HG03139 (cell line): ENCODE results near the gene SLC22A16.

Source experiments
- ATAC-seq: cut with Tn5 transposase; IDR thresholded peaks from one replicate; pipeline ENCODE4 v1.9.1; 2021; ENCODE audit not compliant: unreplicated experiment

The SLC22A16 gene

DNA sequence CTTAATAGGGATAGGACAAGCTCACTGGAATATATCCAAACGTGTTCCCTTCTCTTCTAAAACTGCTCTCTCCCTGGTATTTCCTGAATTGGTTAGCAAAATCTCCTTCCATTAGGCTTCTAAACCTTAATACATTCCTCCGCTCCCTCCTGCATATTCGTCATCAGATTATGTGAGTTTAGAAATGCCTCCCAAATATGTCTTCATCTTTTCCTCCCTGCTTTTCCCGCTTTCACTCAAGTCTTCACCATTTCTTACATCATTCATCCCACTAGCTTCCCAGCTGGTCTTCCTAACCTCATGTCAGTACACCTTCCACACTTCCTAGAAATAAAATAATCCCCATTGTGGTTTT is 26.9 kb downstream of the SLC22A16 start:
- no peak for ATAC-seq

DNA sequence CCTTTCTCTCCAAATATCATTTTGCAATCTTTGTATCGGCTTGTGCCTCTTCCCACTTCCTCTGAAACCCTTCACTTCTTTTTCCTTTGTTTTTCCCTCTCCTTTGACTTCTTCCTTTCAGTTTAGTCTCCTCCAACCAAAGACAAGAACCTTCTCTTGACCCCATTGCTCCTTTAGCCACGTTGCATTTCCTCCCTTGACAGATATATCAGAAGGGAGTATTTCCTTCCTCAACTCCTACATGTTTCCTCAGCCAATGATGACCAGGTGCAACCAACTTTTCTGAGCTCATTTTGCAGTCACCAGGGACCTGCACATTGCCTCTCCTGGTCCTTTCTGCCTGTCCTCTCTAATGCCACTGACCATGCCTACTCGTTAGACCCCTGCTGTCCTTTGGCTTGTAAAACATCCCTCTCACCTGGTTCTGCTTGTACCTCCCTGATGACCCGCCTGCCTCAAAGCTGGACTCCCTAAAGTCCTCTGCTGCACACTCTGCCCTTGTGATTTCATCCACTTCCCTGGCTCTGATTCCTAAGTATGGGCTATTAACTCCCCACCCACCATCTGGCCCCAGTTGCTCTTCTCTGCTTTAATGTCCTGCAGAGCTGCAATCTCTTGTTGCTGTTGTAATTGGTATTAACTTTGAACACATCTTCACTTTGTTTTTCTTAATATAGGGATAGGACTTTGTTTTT is 27.4 kb downstream of the SLC22A16 start:
- no peak for ATAC-seq

DNA sequence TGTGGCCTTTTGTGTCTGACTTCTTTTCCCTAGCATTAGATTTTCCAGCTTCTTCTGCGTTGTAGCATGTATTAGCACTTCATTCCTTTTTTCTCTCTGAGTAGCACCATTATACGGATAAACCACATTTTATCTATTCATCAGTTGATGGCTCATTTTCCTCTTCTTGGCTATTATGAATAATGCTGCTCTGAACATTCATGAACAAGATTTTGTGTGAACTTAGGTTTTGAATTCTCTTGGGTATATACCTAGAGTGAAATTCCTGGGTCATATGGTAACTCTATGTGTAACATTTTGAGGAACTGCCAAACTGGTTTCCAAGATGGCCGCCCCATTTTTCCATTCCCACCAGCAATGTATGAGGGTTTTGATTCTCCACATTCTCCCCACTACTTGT is 28.7 kb downstream of the SLC22A16 start:
- ATAC-seq, result no peak

DNA sequence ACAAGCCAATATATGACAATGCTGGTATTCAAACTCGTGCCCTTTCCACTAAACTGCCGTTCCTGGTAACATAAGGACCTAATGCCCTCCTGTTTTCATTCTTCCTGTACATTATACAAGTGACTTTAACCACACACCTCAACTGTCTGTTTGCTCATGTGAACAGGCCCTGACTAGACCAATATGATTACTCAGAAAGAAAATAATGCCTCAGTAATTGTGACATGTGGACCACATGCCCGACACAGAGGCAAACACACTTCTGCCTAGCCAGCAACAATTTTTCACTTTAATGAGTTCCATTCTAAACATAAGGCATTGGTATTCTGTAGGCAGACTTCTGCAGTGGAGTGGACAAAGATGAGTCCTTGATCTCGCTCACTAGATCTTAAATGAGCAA is 30.0 kb downstream of the SLC22A16 start:
- ATAC-seq, result no peak

DNA sequence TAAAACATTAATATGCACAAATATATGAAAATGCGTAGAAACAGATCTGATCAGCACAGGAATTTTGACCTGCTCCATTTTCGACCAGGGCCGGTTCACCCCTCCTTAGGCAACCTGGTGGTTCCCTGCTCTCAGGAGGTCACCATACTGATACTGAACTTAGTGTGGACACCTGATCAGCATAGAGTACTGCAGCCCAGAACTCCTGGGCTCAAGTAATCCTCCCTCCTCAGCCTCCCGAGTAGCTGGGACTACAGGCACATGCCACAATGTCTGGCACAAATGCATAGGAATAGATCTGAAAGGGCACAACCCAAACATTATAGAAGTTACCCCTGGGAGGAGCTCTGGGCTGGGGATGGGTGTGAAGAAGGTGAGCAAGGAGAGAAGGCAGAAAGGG is 36.4 kb downstream of the SLC22A16 start:
- ATAC-seq, result no peak

DNA sequence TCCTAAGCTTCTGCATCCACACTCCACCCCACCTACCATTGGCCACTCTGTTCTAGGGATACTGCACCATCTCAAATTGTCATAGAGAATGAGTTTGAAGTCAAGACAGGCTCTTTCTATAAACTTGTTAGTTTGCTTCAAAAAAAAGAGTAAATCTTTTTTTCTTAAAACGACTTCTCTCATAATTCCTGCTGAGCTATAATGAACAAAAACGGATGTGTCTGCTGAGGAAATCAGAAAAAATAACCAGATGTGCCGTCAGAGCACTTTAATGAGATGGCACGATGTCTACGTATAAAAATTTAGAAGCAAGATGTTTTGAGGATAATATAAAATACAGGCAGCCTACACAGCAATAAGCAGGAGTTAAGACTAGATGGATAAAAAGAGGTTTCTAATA is 37.1 kb downstream of the SLC22A16 start:
- no peak for ATAC-seq

DNA sequence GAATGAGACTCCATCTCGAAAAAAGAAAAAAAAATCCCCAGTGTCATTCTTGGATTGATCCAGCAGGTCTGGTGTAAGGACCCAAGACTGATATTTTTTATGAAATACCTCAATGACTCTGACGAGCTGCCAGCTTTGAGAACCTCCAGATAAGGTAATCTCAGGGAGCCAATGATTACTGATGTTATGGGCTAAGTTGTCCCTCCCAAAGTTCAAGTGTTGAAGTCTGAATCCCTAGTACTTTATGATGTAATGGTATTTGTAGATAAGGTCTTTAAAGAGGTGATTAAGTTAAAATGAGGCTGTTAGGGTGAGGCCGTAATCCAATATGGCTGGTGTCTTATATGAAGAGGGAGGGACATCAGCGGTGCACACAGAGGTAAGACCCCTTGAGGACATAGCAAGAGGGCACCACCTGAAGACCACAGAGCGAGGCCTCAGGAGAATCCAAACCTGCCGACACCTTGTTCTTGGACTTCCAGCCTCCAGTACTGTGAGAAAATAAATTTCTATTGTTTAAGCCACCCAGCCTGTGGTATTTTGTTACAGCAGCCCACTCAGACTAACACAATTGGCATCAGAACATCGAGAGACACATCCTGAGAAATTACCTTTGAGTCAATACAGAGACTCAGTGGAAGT is 41.3 kb downstream of the SLC22A16 start:
- no peak for ATAC-seq

DNA sequence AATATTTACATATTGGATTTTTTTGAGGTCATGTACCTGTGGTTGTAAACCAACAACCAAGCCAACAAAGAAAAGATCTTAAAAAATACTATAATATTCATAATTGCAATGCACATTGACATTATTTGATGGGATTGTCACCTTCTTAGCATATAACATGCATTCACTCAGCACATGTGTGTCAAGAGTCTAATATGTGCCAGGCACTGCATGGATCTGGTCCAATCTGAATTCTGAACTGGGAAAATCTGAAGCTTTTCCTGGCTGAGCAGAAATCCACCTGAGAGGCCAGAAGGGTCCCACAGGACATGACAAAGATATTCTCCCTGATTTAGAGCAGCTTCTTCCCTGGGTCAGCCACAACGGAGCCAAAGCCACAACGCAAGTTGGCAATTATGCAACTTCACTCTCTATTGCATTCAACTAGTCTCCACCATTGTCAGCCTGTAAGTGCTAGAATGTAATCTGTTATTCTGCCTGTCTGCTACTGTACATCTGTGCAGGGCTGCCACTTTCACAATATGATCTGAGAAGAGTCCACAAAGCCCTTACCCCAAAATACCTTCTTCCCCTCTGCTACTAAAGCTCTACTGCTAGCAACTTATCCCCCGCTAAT is 44.0 kb downstream of the SLC22A16 start:
- no peak for ATAC-seq

DNA sequence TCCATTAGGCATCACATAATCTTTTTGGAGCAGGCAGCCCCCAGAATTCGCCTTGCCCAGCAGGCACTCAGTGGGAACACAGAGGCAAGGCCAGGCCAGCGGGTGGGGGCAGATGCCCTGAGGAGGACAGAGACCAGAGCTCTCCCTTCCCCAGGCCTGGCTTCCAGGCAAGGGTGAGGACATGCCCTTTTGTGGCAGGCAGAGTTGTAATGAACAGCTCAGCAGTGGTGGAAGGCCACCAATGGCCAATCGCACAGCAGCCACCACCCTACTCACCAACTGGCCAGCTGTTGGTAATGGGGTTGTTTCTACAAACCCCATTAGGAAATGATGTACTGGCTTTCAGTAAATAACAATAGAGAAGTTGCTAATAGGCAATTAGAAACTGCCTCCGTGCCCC is 45.7 kb downstream of the SLC22A16 start:
- ATAC-seq, result no peak

DNA sequence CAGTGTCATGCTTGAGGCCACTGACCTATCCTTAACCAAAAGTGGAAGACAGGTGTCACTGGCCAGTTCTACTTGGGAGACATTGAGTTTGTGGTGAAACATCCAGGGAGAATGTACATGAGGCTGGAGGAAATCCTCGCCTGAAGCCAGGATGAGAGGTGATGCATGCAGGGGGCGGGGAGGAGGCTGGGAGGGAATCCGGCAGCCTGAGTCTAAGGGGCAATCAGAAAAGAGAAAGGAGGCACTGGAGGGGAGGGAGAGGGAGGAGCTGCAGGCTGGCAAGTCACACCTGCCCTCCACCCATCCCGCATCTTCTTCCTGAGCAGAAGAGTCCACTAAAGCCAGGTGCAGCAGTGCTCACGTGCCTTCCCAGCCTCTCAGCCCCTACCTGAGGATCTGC is 46.2 kb downstream of the SLC22A16 start:
- no peak for ATAC-seq

DNA sequence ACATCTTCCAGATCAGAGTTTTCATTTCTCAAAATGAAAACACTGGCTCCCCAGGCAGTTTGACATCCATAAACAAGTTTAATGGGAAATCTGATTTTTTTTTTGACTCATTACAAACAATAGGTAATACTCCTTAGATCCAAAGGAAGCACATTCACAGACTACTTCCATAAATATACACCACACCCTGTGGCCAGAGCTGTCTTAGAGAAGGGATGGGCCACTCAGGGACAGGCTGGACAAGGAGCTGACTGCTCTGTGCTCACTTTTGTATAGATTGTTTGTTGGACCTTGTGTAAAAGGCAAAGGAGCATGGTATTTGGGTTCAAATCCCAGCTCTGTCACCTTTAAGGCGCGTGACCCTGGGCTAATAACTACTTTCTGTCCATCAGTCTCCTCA is 48.3 kb downstream of the SLC22A16 start:
- no peak for ATAC-seq

DNA sequence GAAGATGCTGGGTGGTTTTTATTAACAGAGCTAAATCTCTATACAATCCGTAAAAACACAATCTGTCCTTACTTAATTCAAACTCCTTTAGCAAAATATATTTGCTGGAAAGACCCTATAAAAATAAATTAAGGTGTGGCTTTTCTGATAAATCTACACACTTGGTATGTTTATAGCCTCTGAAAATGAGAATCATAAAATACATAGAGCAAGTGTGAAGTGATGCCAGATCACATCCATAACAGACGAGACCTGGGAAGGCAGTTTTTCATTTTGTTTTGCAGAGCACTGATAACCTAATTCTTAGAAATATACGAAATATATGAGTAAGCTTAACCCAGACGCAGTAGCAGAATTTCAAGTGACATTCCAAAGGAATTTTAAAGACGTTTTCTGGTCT is 50.6 kb downstream of the SLC22A16 start:
- no peak for ATAC-seq

DNA sequence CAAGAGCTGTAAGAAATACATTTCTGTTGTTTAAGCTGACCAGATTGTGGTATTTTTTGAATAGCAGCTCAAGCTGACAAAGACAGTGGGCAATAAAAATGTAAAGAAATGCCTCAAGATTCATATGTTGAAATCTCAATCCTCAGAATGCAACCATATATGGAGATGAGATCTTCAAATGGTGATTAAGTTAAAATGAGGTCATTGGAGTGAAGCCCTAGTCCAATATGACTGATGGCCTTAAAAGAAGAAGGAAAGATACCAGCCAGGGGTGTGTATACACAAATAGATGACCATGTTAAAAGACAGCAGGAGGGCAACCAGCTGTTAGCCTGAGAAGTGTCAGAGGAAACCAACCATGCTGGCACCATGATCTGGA is 54.0 kb downstream of the SLC22A16 start:
- no peak for ATAC-seq

DNA sequence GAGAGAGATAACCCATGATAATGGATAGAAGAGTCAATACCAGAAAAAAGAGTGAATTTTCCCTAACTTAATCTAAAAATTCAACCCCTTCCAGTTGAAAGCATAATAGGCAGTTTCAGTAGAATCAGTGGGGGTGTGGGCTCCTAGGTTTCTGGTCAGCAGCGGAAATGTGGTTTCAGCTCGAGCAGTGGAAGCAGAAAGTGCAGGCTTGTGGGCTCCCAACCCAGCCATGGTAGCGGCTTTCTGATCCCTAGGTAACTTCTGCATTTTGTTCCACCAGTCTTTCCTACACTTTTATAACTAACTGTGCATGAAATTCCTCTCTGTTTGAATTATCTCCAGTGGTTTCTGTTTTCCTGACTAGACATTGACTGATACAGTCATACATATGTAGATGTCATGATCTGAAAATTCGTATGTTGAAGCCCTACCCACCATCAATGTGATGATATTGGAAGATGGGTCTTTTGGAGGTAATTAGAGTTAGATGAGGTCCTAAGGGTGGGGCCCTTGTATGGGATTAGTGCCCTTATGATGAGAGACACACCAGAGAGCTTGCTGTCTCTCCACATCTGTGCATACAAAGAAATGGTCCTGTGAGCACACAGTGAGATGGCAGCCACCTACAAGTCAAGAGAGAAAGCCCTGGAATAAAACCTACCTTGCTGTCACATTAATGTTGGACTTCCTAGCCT is 54.5 kb downstream of the SLC22A16 start:
- ATAC-seq, result no peak

DNA sequence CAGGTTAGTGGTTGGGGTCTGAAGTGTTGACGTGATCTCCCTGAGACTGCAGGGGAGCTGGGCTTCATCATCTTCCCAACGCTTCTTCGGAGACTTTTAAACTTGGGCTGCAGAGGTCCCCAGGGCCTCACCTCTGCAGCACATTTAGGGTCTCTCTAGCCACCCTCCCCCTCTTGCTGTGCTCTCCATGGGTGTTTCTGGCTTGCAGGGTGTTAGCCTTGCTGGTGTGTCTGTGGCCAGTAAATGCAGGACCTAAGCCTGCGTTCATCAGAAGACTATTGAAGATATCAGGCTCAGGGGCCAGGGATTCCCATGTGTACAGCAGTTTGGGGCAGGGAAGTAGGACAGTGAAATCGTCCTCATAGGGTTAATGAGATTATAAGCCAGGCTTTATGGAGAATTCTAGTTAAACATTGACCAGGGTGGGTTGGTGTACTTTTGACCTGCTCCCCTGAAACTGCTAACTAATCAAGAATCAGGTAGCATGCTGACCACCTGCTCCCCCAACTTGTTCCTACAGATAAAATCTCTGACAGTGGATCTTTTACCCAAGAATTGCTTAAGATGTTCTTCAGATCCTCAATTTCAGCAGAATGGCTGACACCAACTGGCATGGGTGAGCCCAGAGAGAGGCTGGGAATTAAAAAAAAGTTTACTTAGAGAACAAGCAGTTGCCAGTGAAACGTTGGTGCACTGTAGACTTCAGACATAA is 57.2 kb downstream of the SLC22A16 start:
- no peak for ATAC-seq

DNA sequence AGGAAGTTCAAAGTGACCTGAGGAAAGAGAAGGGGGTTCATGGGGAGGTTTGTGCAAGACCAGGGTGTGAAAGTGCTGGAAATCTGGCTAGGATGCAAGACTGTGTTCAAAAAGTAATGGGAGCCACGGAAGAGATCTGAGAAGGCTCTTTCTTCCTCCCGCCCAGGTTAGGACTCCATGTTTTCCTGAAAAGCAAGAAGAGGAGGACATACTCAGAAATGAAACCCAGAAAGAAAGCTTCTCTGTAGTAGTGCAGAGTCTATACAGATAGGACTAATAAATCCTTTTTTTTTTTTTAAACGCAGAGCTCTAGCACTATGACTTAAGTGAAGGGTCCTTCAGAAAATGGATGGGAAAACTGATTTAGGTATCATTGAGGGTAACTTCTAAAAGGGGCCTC is 57.8 kb downstream of the SLC22A16 start:
- no peak for ATAC-seq

DNA sequence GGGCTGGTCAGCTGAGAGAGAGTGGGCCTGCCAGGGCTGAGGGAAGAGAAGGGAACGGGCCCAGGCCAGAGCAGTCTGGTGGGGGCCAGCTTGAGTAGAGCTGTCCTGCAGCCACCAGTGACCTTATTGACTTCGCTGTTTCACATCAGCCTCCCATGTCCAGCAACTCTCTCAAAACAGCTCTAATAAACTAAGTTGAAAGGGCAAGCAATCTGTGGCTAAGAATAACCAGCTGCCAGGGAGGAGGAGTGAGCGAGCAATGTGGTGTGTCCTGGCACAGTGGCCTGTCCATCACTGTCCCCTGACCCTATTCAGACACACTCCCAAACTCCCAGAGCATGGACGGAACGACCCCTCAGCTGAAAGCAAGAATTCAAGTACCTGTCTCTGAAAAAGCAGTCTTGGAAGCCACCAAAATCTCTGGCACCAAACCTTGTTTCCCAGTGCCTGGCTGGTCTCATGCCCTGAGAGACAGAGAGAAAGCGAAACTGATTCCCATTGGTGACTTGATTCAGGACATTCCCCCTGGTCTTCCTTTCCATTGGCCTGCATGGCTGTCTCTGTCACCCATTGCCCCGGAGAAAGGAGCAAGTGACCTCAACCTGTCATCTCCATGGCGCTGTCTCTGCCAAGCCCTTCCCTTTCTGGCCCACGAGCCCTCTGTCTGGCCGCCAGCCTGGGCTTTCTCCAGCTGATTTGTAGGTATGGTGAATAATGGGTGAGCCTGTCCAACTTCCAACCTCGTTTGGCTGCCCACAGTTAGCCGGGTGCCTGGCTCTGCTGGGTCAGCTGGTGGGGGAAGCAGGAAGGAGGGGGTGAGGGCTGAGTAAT is 61.1 kb downstream of the SLC22A16 start, which contains the start of gene DDO:
Gene DDO (minus strand): TSS at position 490 of the 831 bp plus-strand sequence. CDS start 2,113 bp downstream, outside the sequence.
- ATAC-seq, result no peak

DNA sequence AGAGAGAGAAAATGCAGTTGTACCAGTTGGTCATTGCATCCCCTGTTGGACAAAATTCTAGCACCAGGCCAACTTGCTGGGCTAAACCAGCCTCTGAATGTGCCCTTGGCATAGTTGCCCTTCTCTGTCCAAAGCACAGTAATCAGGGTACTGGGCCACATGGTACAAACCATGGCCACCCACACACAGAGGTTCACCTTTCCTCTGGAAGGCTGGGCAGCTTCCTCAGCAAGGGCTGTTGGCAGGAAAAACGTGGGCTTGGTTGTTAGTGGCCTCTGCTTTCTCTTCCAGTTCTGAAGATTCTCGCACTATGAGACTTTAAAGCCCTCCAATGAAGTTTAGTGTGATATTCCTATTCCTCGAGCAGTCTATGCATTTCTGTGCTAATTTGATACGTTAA is 61.7 kb downstream of the SLC22A16 start:
- ATAC-seq, result no peak

DNA sequence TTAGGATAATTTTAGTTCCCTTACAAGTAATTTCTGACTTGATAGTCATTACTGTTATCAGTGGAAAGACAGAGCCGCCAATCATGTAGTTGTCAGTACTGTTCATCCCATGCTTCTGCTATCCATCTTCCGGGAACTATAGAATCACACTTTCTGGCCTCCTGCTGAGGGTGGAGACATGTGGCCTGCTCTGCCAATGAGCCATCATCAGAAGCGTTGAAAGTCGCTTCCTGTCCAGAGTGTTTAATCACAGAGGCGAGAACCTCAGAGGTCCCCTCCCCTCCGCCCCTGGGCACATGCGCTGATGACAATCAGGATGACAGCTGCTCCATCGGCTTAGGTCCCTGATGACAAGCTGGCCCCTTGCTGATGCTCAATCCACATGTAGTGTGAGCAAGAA is 64.1 kb downstream of the SLC22A16 start:
- no peak for ATAC-seq

DNA sequence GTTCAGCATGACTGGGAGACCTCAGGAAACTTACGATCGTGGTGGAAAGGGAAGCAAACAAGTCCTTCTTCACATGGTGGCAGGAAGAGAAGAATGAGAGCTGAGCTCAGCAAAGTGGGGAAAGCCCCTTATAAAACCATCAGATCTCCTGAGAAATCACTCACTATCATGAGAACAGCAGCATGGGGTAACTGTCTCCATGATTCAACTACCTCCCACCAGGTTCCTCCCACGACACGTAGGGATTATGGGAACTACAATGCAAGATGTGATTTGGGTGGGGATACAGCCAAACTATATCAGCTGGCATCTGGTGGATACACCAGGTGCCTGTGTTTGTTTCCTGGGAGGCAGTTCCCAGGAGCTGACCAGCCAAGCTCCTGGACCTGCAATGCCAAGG is 65.9 kb downstream of the SLC22A16 start:
- ATAC-seq, result no peak
